GM18499 (cell line): Measurements from ENCODE around the gene NOSTRIN.
A peak's percentile ranks its signal among the peaks of the same experiment; 100 is the strongest.
"Not testable (repeated sequence)": the region's sequence is repeated elsewhere in the genome, so short reads cannot be mapped to it uniquely, and the experiment has no call there.

Experiments
- ATAC-seq: cut with Tn5 transposase; IDR thresholded peaks from one replicate; pipeline ENCODE4 v1.9.1; 2021; ENCODE audit warnings: moderate number of reproducible peaks; ENCODE audit not compliant: insufficient read depth, unreplicated experiment

The NOSTRIN gene

DNA sequence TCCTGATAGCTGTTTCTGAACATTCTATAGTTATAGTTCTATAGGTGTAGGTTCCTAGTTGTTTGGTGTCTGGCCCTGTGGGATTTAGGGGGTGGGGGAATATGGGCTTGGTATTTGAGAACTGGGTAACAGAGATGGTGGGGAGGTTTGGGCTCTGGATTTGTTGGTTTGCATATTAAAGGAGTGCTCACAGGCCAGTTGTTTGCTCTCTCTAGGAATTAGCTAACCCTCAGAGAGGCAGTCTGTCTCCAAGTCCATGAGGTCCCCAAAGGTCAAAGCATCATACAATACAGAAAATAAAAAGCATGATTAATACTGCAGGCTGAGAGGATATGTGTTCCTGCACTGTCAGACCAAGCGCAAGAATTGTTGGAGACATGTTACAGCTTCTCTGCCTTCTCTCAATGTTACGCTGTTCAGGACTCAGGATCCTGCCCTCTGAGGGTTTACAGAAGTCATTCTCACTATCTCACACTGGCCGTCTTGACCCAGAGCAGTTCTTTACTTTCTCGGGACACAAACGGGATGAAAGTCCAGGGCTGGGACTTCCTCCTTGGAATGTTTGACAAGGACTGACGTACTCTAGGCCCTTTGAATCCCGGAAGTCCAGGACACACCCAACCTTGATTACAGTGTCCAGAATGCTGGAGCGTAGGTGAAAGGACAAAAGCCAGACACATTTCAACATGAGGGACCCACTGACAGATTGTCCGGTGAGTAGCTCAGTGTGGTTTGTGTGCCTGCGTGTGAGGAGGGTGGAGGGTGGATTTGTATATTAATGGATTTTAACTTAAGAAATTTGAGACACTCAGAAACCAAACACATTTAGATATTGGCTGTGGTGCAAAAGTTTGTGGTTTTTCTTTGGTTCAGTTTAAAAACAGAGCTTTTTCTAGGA is at the start of gene NOSTRIN:
TSS of gene NOSTRIN (plus strand) at position 677 of the 898 bp plus-strand sequence. CDS start at position 687, 10 bp downstream.
- no peak for ATAC-seq

DNA sequence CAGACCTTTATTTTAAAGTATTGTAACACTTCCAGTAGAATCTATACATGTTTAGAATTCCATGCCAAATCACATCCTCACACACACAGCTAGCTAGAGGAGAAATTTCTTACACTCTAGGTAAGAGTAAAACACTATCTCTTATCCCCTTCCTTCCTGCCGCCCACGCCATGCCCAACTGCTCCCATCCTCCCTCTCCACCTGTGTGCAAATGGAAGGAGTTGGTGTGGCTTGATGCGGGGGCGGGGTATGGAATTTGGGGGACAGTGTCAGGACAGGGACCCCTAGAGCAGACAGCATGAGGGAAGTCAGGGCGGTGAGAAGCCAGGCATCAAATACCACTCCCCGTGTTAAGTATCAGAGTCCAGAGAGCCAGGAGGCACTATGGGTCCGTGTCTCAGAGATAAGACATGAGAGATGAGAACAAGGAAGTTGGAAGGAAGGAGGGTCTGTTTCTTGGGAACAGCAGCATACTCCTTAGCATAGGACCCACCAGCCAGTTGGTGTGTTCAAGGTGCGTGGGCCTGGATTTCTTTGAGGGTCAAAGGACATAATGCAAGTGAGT is 48.6 kb upstream of the NOSTRIN start:
- no peak for ATAC-seq

GRCh38 chr2:168757223-168757622 is 45.2 kb upstream of the NOSTRIN start:
- no peak for ATAC-seq

DNA sequence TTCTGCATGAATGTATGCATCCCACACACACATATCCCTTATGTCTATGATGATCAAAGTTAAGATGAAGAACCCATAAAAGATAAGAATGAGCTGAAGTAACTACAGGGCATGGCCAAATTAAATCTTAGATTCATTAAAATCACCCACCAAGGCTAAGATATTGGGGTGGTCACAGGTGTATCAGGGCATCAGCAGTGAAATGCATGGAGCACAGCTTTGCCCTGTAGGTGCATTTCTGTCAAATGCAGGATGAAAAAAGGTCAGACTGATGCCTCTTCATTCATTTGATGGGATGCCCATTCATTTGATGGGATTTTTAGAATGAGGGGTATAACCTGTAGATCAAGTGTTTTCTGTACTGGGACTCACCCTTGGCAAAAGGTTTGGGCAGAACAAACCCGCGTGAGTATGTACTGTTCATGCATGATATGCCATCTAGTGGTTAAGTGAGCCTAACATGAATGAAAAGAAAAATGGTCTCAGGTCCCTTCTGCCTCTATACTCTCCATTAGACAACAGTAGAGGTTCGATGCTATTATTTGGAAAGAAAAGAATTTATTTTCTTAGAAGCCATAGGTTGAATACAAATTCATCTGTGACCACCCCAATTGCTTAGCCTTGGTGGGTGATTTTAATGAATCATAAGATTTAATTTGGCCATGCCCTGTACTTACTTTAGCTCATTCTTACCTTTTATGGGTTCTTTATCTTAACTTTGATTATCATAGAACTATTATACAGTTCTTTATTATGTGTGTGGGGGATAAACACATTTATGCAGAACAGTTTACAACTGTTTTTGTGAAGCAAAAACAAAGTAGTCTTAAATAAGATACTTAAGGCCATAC is 43.2 kb upstream of the NOSTRIN start:
- peak; percentile 84 for ATAC-seq

DNA sequence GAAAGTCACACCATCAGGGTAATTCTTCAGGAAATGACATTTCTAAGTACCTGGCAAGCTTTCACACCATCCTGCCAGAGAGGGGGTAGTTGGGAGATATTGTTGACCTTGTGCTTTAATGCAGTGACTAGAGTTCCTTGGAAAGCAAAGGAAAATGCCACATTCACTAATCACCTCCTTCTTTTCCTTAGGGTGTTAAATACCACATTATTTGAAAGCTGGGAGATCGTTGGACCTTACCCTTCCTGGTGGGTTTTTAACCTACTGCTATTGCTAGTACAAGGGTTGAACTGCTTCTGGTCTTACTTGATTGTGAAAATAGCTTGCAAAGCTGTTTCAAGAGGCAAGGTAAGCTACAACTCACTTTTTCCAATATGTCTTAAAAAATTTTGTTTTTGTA is 37.0 kb upstream of the NOSTRIN start:
- ATAC-seq, result no peak

GRCh38 chr2:168766600-168766999 is 35.8 kb upstream of the NOSTRIN start:
- ATAC-seq, result no peak

GRCh38 chr2:168767258-168767657 is 35.2 kb upstream of the NOSTRIN start:
- ATAC-seq, result no peak

DNA sequence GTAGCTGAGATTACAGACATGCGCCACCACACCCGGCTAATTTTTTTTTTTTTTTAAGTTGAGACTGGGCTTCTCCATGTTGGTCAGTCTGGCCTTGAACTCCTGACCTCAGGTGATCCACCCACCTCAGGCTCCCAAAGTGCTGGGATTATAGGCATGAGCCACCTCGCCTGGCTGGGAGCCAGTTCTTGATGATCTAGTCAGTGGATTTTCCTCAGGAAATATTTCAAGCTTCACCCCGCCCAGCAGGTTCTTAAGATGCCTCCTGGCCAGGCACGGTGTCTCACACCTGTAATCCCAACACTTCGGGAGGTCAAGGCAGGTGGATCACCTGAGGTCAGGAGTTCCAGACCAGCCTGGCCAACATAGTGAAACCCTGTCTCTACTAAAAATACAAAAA is 34.1 kb upstream of the NOSTRIN start:
- ATAC-seq, result not testable (repeated sequence)

- ATAC-seq, result no peak
These were observed 31.6 kb upstream of the NOSTRIN start for GRCh38 chr2:168770796-168771195.

DNA sequence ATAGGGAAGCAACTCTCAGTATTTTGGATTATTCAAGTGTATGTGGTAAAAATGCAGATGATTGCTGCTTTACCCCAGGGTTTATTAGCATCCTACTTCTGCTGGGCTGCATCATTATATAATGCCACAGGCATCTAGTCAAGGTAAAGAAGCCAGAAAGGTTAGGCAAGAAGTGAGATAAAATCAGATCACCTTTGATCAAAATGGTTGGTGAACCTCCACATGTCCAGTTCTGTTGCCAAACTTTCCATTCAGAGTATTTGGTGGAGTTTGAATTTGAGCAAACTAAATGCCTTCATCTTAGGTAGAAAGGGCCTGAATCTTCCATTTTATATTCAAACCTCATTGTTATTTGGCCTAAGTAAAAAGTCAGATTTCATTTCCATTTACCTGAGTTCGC is 29.7 kb upstream of the NOSTRIN start:
- no peak for ATAC-seq

DNA sequence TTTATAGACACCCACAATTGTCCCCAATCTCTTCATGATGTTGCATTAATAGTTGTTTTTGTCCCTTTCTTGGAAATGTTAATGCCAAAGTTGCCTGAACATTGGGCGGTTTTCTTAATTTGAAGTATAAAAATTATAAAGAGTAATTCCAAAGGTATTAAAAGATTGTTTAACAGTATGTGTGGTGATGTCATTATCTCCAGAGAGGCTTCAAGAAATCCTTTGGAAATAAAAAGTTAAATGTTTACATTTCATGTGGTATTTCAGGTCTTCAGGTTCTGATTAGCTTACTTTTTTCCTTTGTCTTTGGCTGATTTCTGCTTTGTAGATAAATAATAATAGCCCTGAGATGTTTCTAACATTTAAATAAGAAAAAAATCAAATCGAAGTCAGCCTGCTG is 29.3 kb upstream of the NOSTRIN start:
- ATAC-seq, result no peak

DNA sequence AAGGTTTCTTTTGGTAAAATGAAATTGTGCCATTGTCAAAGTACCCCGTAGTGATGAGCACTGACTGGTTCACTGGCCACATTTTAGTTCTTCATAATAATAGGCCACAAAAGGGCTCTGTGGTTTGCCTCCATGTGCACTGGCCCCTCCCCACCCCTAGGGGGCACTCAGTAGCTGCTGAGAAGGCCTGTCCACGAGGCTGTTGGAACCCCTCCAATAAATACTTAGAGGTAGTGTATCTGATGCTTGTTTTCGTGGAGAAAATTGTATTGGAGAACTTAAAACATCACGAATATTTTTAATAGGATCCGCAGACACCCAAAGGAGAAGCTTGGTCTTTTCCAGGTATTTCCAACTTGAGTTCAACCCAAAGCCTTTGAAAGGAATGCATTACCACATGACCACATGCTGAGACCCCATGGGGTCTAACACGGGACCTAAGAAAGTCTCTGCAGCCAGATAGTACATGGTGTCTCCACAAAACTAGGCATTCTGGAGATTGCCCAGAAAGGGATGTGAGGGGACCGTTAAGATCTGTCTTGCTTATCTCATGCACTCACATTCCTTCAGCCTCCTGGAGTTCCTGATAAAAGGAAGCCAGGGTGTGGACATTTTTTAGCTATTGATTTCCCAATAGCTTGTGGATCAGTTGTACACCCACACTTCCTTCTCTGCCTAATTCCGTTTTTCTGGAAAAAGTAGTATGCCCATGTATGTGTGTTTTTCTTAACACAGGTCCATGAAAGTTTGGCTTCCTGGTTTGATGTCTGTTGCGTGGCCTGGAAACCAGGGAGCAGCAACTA is 28.5 kb upstream of the NOSTRIN start:
- no peak for ATAC-seq

DNA sequence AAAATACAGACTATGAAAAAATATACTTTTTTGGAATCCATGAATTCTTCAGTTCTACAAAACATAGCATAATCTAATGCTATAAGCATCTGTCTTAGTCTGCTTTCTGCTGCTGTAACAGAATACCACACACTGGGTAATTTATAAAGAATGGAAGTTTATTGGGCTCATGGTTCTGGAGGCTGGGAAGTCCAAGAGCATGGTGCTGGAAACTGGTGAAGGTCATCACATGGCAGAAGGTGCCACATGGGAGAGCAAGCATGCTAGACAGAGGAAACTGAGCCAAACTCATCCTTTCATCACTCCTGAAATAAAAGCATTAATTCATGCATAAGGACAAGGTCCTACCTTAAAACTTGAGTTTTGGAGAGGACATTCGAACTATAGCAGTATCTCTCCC is 26.6 kb upstream of the NOSTRIN start:
- no peak for ATAC-seq

DNA sequence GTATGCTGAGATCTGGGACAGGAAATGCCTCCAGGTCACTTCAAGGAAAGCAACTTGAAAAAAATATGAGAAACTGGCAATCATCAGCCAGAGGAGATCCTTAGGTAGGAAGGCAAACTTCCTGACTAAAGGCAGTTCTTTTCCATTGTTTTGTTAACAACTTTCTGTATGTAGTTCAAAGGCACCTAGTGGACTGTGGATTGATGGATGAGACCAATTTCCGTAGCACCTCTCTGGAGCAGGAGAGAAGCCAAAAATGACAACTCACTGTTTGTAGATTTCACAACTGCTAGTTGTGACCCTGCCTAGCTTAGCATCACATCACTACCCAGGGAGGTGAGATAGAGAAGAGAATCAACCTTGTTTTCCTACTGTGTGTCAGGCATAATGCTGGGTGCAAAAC is 21.8 kb upstream of the NOSTRIN start:
- ATAC-seq, result no peak

DNA sequence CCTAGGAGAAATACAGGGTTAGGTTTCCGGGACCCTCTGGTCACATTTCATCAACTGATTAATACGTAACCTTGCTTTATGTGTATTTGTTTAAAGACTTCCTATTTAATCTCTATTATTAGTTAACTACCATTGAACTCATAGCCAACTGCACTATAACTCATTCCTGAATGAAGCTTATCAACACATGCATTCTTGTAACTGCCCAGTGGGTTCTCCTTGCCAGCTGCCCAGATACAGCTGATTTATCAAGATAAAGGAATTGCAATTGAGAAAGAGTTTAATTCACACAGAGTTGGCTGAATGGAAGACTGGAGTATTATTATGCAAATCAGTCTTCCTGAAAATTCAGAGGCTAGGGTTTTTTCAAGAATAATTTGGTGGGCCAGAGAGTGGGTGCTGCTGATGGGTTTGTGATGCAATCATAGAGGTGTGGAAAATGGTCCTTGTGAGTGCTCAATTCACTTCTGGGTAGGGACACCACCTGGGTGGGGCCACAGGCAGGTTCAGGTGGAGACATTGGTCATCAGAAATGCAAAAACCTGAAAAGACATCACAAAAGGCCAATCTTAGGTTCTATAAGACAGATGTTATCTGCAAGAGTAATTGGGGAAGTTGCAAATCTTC is 21.1 kb upstream of the NOSTRIN start:
- no peak for ATAC-seq

GRCh38 chr2:168782271-168782670 is 20.2 kb upstream of the NOSTRIN start:
- ATAC-seq, result no peak

DNA sequence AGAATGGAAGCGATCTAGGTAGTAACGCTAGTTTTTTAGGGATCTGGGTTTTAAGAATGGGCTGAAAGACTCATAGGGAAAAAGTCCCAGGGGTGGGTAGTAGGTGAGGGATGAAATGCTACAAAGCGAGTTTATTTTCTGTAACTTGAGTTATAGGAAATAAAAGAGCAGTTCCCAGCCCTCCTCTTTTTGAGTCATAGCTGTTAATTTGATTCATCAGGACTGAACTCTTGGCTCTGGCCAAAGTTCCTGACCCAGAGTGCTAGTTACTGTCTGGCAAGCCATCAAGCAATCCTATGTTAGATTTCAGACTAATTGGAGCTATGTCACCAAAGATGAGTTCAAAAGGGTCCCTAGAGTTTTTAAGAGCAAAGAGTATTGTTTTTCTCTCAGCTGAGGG is 17.4 kb upstream of the NOSTRIN start:
- no peak for ATAC-seq

- no peak for ATAC-seq
These were observed 15.2 kb upstream of the NOSTRIN start for GRCh38 chr2:168787098-168787781.

- ATAC-seq, result no peak
These were observed 14.6 kb upstream of the NOSTRIN start for GRCh38 chr2:168787782-168788376.
